ENCODE data around the gene IL17RA.
A peak's percentile ranks its signal among the peaks of the same experiment; 100 is the strongest.

Gene IL17RA

DNA sequence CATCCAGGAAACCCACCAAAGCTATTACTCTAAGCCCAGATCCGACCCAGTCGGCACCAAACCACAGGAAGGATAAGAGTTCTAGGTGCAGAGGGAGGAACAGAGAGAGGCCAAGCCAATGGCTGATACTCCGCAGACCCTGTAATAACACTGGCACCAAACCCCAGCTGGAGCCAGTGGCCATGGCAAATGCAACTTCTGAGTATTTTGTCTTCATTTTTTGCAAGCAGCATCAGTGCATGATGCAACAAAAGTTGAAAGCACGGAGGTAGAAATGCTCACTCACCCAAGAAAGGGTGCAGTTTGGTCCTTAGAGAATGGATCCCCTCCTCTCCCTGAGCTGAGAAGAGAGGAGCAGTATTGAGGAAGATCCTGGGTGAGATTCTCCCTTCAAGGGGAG, 33.5 kb downstream of the IL17RA start:
- peaks cover 18% of the 10 kb centered on the region for H3K27me3 ChIP-seq (ENCODE audit: insufficient read depth, low read length)
- peaks cover 10% of the 10 kb centered on the region; the same call in 1 of the 2 replicates for H3K4me1 ChIP-seq (ENCODE audit: insufficient read depth, low read length)

DNA sequence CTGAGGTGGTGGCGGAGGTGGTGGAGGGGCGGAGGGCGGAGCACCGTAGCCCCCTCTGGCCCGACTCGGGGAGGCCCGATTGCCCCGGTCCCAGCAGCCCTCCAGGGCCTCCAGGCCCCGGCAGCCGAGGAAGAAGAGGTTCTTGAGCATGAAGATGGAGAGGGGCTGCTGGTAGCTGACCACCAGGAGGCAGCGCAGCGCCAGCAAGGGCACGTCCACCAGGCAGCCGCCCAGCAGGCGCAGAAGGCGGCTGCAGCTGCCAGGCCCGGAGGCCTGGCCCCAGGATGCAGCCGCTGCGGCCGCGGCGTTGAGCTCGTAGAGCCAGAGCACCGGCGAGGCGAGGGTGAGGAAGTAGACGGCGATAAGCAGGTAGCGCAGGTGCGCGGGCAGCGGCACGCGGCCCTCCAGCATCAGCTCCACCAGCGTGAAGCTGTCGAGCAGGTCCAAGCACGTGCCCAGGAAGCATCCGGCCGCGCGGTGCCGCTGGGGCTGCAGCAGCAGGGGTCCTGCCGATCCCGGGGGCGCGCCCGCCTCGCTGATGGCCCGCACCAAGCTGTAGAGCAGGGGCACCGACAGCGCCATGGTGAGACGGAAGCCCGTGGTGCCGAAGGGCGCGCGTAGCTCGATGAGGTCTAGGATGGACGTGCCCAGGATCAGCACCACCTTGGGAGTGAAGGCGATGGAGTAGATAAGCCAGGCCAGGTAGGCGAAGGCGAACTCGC, 34.8 kb downstream of the IL17RA start:
- H3K27me3 ChIP-seq (ENCODE audit: insufficient read depth, low read length): peaks cover 18% of the 10 kb centered on the region
- H3K4me1 ChIP-seq (ENCODE audit: insufficient read depth, low read length): peaks cover 10% of the 10 kb centered on the region; the same call in 1 of the 2 replicates
- no peak overlapping the region for H3K27ac ChIP-seq (ENCODE audit: low read length)
- H3K4me3 ChIP-seq (ENCODE audit: low read length): no peak overlapping the region
- H3K9me3 ChIP-seq (ENCODE audit: insufficient read depth, low read depth, low read length): no peaks in the 10 kb centered on the region
- no peak overlapping the region for H3K9ac ChIP-seq (ENCODE audit: low read depth, low read length)
- no peaks in the 10 kb centered on the region for H3K36me3 ChIP-seq (ENCODE audit: insufficient read depth, low read depth, low read length)

More for the DNA sequence above, 33.5 kb downstream of the IL17RA start:
- H3K4me3 ChIP-seq (ENCODE audit: low read length): no peak overlapping the region
- no peaks in the 10 kb centered on the region for H3K9me3 ChIP-seq (ENCODE audit: insufficient read depth, low read depth, low read length)
- no peaks in the 10 kb centered on the region for H3K36me3 ChIP-seq (ENCODE audit: insufficient read depth, low read depth, low read length)
- no peak overlapping the region for H3K27ac ChIP-seq (ENCODE audit: low read length)
- no peak overlapping the region for H3K9ac ChIP-seq (ENCODE audit: low read depth, low read length)

DNA sequence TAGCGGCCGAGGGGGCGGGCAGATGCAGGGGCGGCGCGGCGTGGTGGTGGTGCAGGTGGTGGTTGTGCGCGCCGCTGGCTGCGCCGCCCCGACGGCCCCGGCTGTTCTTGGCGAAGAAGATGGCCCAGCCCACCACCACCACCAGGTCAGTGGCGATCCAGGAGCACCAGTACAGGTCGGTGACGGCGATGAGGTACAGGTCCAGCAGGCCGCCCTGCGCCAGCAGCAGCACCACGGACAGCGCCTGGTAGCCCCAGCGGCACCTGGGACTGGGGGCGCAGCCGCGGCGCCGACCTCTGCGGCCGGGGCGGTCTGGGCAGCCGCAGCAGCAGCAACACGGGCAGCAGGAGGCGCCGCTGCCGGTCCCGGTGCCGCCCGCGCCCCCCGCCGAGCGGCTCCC, 35.5 kb downstream of the IL17RA start:
- H3K36me3 ChIP-seq (ENCODE audit: insufficient read depth, low read depth, low read length): no peaks in the 10 kb centered on the region
- no peak overlapping the region for H3K27ac ChIP-seq (ENCODE audit: low read length)
- peaks cover 10% of the 10 kb centered on the region; the same call in 1 of the 2 replicates for H3K4me1 ChIP-seq (ENCODE audit: insufficient read depth, low read length)
- no peak overlapping the region for H3K9ac ChIP-seq (ENCODE audit: low read depth, low read length)
- no peaks in the 10 kb centered on the region for H3K9me3 ChIP-seq (ENCODE audit: insufficient read depth, low read depth, low read length)
- H3K4me3 ChIP-seq (ENCODE audit: low read length): no peak overlapping the region
- H3K27me3 ChIP-seq (ENCODE audit: insufficient read depth, low read length): peaks cover 18% of the 10 kb centered on the region

DNA sequence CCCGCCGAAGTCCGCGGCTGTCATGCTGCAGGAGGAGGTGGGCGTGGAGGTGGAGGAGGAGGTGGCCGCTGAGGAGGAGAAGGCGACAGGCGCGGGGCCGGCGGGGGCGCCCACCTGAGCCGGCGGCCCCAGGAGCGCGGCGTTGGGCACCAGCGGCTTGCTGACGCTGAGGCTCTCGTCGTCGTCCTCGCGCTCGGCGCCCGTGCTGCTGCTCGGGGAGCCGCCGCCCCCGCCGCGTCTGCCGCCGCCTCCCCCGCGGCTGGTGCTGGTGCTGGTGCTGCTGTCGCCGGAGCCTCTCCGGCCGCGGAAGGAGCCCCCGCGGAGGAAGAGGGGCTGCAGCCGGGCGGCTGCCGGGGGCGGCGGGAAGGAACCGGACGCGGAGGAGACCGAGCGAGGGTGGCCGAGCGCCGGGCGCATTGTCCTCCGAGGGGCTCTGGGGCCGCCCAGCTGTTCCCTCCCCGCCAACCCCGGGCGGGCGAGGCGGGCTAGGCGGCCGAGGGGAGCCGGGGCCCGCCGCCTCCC, 36.0 kb downstream of the IL17RA start:
- no peaks in the 10 kb centered on the region for H3K9me3 ChIP-seq (ENCODE audit: insufficient read depth, low read depth, low read length)
- H3K9ac ChIP-seq (ENCODE audit: low read depth, low read length): no peak overlapping the region
- H3K4me1 ChIP-seq (ENCODE audit: insufficient read depth, low read length): peaks cover 10% of the 10 kb centered on the region; the same call in 1 of the 2 replicates

DNA sequence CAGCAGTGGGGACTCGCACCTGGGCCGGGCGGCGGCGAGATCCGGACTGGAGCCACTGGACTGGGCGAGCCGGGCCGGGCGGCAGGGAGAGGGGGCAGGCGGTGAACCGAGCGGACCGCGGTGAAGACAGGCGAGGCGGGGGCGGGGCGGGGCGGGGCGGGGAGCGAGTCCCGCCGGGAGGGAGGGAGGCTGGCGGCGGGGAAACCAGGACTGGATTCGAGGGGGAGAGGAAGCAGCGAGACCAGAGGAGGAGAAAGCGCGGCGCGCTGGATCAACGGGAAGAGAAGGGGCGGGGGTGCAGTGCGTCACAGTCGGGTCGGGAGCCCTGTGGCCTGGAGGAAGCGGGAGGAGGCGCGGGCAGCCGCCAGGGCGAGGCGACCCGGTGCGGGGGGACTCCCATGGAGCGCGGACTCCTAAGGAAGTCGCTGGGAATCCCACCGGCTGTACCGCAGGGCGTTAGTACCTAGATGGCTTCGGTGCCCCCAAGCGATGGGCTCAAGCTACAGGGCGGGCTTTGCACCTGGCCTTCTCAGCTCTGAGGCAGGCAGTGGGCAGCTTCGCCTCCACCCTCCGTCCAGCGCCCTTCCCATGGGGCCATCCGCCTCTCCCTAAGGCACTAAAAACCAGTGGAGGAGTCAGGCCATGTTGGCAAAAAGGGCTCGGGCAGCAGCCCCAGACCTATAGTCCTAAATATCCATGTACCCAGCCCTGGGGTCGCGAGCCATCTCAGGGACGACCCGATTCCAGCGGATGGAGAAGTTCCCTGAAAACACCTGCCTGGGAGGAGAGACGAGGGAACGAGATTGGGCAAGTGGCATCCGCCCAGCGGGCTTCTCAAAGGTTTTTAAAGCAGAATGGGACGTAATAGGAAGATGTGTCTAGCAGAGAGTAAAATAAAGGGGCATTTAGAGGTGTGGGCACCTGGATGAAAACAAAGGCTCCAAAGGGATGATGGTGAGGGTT, 36.7 kb downstream of the IL17RA start, which contains the start of gene TMEM121B:
TMEM121B (minus strand) TSS at position 128 of the 963 bp plus-strand sequence. CDS start 233 bp downstream, outside the sequence.
- no peaks in the 10 kb centered on the region for H3K9me3 ChIP-seq (ENCODE audit: insufficient read depth, low read depth, low read length)
- no peaks in the 10 kb centered on the region for H3K36me3 ChIP-seq (ENCODE audit: insufficient read depth, low read depth, low read length)
- peaks cover 10% of the 10 kb centered on the region; the same call in 1 of the 2 replicates for H3K4me1 ChIP-seq (ENCODE audit: insufficient read depth, low read length)
- H3K27ac ChIP-seq (ENCODE audit: low read length): no peak within 1 kb of the TSS
- peak within 1 kb of the TSS; percentile 66; the same call in 1 of the 2 replicates for H3K9ac ChIP-seq (ENCODE audit: low read depth, low read length)
- H3K27me3 ChIP-seq (ENCODE audit: insufficient read depth, low read length): peaks cover 18% of the 10 kb centered on the region
- peak within 1 kb of the TSS; percentile 71 for H3K4me3 ChIP-seq (ENCODE audit: low read length)

More for the DNA sequence above, 36.0 kb downstream of the IL17RA start:
- Histone ChIP-seq H3K27ac (ENCODE audit: low read length) (no peak overlapping the region), H3K4me3 (ENCODE audit: low read length) (peak overlapping the region; percentile 51; the same call in 1 of the 2 replicates), H3K27me3 (ENCODE audit: insufficient read depth, low read length) (peaks cover 18% of the 10 kb centered on the region), H3K36me3 (ENCODE audit: insufficient read depth, low read depth, low read length) (no peaks in the 10 kb centered on the region)

DNA sequence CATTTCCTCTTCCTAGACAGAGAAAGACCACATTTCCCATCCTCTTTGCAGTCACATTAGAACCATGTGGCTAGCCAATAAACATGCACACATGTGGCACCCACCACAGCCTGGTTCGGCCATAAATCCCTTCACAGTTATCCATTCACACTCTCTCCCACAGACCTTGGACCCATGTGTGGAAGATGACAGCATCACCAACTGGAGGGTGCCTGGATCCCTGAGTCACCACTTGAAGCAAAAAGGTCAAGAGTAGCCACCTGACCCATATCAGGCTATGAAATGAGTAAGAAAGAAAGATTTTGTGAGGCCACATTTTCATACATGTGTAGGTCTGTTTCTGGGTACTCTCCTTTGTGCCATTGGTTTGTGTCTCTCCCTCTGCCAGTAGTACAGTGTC, 45.4 kb downstream of the IL17RA start:
- H3K4me3 ChIP-seq (ENCODE audit: low read length): no peak overlapping the region
- H3K36me3 ChIP-seq (ENCODE audit: insufficient read depth, low read depth, low read length): no peaks in the 10 kb centered on the region
- no peak overlapping the region for H3K9ac ChIP-seq (ENCODE audit: low read depth, low read length)
- H3K27me3 ChIP-seq (ENCODE audit: insufficient read depth, low read length): no peaks in the 10 kb centered on the region
- H3K9me3 ChIP-seq (ENCODE audit: insufficient read depth, low read depth, low read length): no peaks in the 10 kb centered on the region
- no peak overlapping the region for H3K27ac ChIP-seq (ENCODE audit: low read length)
- H3K4me1 ChIP-seq (ENCODE audit: insufficient read depth, low read length): peaks cover 4% of the 10 kb centered on the region; the same call in 1 of the 2 replicates

DNA sequence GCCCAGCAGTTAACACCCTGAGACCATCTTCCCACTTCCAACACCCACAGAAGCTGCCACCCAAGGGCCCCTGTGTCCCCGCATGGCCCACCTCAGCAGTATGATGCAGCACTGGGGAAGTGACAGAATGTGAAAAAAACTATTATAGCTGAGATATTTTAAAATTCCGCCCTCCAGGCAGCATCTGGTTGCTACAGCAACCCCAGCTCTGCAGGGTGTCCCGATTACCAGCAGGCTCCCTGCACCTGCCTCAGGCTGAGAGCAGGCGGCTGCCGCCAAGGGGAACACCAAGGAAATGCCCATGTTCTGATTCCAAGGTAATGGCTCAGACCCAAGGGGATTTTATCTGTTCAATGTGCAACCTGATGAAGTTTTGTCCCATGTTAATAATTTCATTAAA, 46.9 kb downstream of the IL17RA start:
- H3K27me3 ChIP-seq (ENCODE audit: insufficient read depth, low read length): no peaks in the 10 kb centered on the region
- H3K4me1 ChIP-seq (ENCODE audit: insufficient read depth, low read length): peaks cover 4% of the 10 kb centered on the region; the same call in 1 of the 2 replicates
- H3K9ac ChIP-seq (ENCODE audit: low read depth, low read length): no peak overlapping the region
- no peak overlapping the region for H3K27ac ChIP-seq (ENCODE audit: low read length)
- no peak overlapping the region for H3K4me3 ChIP-seq (ENCODE audit: low read length)
- no peaks in the 10 kb centered on the region for H3K36me3 ChIP-seq (ENCODE audit: insufficient read depth, low read depth, low read length)
- no peaks in the 10 kb centered on the region for H3K9me3 ChIP-seq (ENCODE audit: insufficient read depth, low read depth, low read length)

DNA sequence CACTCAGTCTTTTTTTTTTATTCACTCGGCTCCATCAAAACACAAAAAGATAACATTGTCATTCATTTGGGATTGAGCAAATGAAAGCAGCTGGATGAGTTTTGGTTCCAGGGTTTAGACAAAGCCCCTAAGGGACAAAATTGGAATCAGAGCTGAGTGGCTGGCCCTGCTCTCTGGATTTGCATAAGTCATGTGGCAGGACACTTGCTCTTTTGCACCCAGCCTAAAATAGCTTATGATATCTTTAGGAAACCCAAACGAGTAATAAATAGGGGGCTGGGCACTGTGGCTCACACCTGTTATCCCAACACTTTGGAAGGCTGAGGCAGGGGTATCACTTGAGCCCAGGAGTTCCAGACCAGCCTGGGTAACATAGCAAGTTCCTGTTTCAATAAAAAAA, 47.3 kb downstream of the IL17RA start:
- Histone ChIP-seq H3K4me3 (ENCODE audit: low read length) (no peak overlapping the region), H3K9ac (ENCODE audit: low read depth, low read length) (no peak overlapping the region), H3K4me1 (ENCODE audit: insufficient read depth, low read length) (peaks cover 4% of the 10 kb centered on the region; the same call in 1 of the 2 replicates), H3K27ac (ENCODE audit: low read length) (no peak overlapping the region), H3K9me3 (ENCODE audit: insufficient read depth, low read depth, low read length) (no peaks in the 10 kb centered on the region), H3K36me3 (ENCODE audit: insufficient read depth, low read depth, low read length) (peaks cover 4% of the 10 kb centered on the region; the same call in 1 of the 2 replicates), H3K27me3 (ENCODE audit: insufficient read depth, low read length) (no peaks in the 10 kb centered on the region)

DNA sequence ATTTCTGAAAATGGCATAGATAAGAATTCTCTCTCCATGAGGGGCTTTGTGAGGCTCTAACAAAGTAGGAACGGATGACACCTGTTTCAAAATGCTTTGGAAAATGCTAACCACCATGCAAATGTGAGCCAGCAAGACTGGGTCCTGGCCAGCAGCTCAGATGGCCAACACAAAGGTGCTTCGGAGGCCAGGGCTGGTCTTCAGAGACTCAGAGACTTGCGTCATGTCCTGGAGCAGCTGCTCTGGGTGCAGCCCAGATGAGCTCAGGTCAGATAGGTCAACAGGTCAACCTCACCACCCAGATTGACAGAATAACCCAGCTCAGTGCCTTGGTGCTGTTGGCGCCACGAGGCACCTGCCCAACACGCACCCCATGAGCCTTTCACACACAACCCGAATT, 48.3 kb downstream of the IL17RA start:
- Histone ChIP-seq H3K27ac (ENCODE audit: low read length) (no peak overlapping the region), H3K9me3 (ENCODE audit: insufficient read depth, low read depth, low read length) (no peaks in the 10 kb centered on the region), H3K4me3 (ENCODE audit: low read length) (no peak overlapping the region), H3K36me3 (ENCODE audit: insufficient read depth, low read depth, low read length) (peaks cover 14% of the 10 kb centered on the region; the same call in 1 of the 2 replicates), H3K4me1 (ENCODE audit: insufficient read depth, low read length) (peaks cover 4% of the 10 kb centered on the region; the same call in 1 of the 2 replicates), H3K27me3 (ENCODE audit: insufficient read depth, low read length) (no peaks in the 10 kb centered on the region), H3K9ac (ENCODE audit: low read depth, low read length) (no peak overlapping the region)

DNA sequence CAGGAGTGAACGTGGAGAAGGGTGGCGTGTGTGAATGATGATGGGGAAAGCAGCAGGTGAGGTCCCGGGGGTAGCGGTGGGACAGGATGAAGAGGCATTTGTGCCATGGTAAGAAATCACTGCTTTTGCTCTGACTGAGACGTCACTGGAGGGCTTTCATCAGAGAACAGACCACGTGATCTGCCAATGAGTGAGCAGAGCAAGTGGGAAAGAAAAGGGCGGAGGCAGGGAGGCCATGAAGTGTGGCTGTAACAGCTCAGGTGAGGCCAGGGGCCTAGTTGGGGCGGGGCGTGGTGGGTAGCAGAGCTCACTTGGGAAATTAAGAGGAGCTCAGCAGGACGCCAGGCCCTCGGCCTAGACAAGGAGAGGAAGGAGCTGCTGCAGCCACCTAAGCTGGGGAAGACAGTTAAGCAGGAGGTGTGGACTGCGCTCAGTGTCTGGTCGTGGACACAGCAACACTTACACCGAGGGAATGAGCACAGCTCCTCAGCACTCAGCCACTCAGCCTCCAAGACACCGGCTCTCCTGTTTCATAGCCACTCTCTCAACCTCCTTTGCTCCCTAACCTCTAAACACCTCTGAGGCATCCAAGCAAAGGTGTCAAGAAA, 50.5 kb downstream of the IL17RA start:
- Histone ChIP-seq H3K27me3 (ENCODE audit: insufficient read depth, low read length) (no peaks in the 10 kb centered on the region), H3K9ac (ENCODE audit: low read depth, low read length) (no peak overlapping the region), H3K4me3 (ENCODE audit: low read length) (no peak overlapping the region), H3K36me3 (ENCODE audit: insufficient read depth, low read depth, low read length) (peaks cover 30% of the 10 kb centered on the region), H3K4me1 (ENCODE audit: insufficient read depth, low read length) (peaks cover 4% of the 10 kb centered on the region; the same call in 1 of the 2 replicates), H3K9me3 (ENCODE audit: insufficient read depth, low read depth, low read length) (no peaks in the 10 kb centered on the region), H3K27ac (ENCODE audit: low read length) (no peak overlapping the region)

DNA sequence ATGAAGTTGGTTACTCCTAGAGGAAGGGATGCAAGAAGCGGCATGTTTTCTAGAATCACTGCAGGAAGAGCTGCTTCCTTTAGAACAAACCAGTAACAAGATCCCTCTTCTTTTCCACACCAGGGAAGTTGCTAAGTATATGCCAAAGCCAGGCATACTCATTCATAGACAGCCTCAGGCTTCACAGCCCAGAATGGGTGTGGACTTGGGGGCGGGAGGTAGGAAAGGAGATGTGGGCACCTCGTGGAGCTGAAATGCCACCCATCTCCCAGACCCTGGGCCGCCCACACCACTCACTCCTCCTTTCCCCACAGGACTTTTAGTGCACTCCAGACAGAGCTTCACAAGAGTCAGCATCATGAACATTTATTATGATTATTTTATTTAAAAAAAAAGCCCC, 52.4 kb downstream of the IL17RA start:
- Histone ChIP-seq H3K4me3 (ENCODE audit: low read length) (no peak overlapping the region), H3K27ac (ENCODE audit: low read length) (no peak overlapping the region), H3K36me3 (ENCODE audit: insufficient read depth, low read depth, low read length) (peaks cover 48% of the 10 kb centered on the region), H3K4me1 (ENCODE audit: insufficient read depth, low read length) (peaks cover under 1% of the 10 kb centered on the region; the same call in 1 of the 2 replicates), H3K9ac (ENCODE audit: low read depth, low read length) (no peak overlapping the region), H3K9me3 (ENCODE audit: insufficient read depth, low read depth, low read length) (no peaks in the 10 kb centered on the region), H3K27me3 (ENCODE audit: insufficient read depth, low read length) (no peaks in the 10 kb centered on the region)
